ENCODE measurements around the gene GUSB. TPM values are rescaled to one million over a fixed set of nuclear protein-coding genes. Genes with fewer than 3 reads are reported as not detected.

The GUSB gene
- total and polyA plus RNA-seq, 10 of the 15 experiments (the other 5 are each of a cell fraction or from before 2014, with no cell fraction given) = 9.8 to 71.2 (median 45.4) TPM

GRCh38 chr7:66016131-66016461 is 34.1 kb upstream of the GUSB start:
- Histone ChIP-seq H3K27ac (ENCODE audit: control insufficient read depth, insufficient read depth) (no peak overlapping the region), H3K4me2 (ENCODE audit: control insufficient read depth, insufficient read depth) (no peak overlapping the region), H3K27me3 (replicated peaks in 1 of 2; ENCODE audit: control insufficient read depth in 2 of 2, insufficient read depth in 2 of 2, low read length in 1 of 2) (no peaks in the 10 kb centered on the region), H4K20me1 (ENCODE audit: control insufficient read depth, insufficient read depth) (no peaks in the 10 kb centered on the region), H3K9me3 (replicated peaks; ENCODE audit: control insufficient read depth, insufficient read depth, low read length) (no peaks in the 10 kb centered on the region), H3K79me2 (ENCODE audit: control insufficient read depth, insufficient read depth, low read length) (no peaks in the 10 kb centered on the region), H3K4me3 (no peak overlapping the region), H3K9ac (ENCODE audit: control insufficient read depth, insufficient read depth, low read length) (no peak overlapping the region), H3K36me3 (ENCODE audit: control insufficient read depth in 2 of 2, insufficient read depth in 2 of 2, low read length in 1 of 2) (no peaks in the 10 kb centered on the region), H2AFZ (ENCODE audit: control insufficient read depth, low read depth, low read length) (no peak overlapping the region), H3K4me1 (ENCODE audit: control insufficient read depth, insufficient read depth, low read length) (no peaks in the 10 kb centered on the region)
- ChIA-PET CTCF (no interaction called here), RAD21 (ENCODE audit: unreplicated experiment) (no interaction called here), POLR2A (no interaction called here), SMC1A (ENCODE audit: uncharacterized antibody, unreplicated experiment) (no interaction called here)
- in situ Hi-C loops (cut with MboI) (no loop called here), intact Hi-C loops (cut with micrococcal nuclease; ENCODE audit: unreplicated experiment) (no loop called here)
- WGBS (ENCODE audit: insufficient coverage, insufficient replicate concordance, low lambda C conversion rate, missing lambda C conversion rate) = 9% methylated on average over 4 of the region's 4 CpGs
- FAIRE-seq = no peak
- no peak for DNase-seq (ENCODE audit: low read depth, low spot score)
- no TSS peak for BruUV-seq (replicated peaks)
- no peak for ATAC-seq
- TF ChIP-seq MTA2 (IDR thresholded peaks at IDR 0.05; ENCODE audit: low read depth) (no peak), POLR2AphosphoS2 (IDR thresholded peaks at IDR 0.05; ENCODE audit: low read depth, low read length) (no peak), IRF5 (IDR thresholded peaks at IDR 0.05; ENCODE audit: borderline replicate concordance) (no peak), TCF12 (IDR thresholded peaks at IDR 0.05; ENCODE audit: low read depth, low read length) (no peak), IRF4 (IDR thresholded peaks at IDR 0.05; ENCODE audit: low read depth, low read length) (no peak), EP300 (IDR thresholded peaks at IDR 0.05; ENCODE audit: borderline replicate concordance in 1 of 2, control insufficient read depth in 1 of 2, low read depth in 2 of 2, low read length in 2 of 2) (no peak), MEF2A (IDR thresholded peaks at IDR 0.05; ENCODE audit: insufficient read depth, low read depth, low read length) (no peak), SMAD1 (IDR thresholded peaks at IDR 0.05; ENCODE audit: low read depth, partially characterized antibody) (no peak), IRF3 (IDR thresholded peaks at IDR 0.05) (no peak), USF1 (IDR thresholded peaks at IDR 0.05; ENCODE audit: borderline replicate concordance, extremely low read length, insufficient read depth, low read depth, low read length) (no peak), YBX1 (IDR thresholded peaks at IDR 0.05) (no peak), PAX5 (IDR thresholded peaks at IDR 0.05; ENCODE audit: borderline replicate concordance, low read depth, low read length) (no peak), BCL3 (IDR thresholded peaks at IDR 0.05; ENCODE audit: borderline replicate concordance, insufficient read depth, low read depth, low read length, poor library complexity, severe bottlenecking) (no peak), RAD21 (IDR thresholded peaks at IDR 0.05; ENCODE audit: insufficient read depth, low read depth, low read length) (no peak), NKRF (conservative IDR thresholded peaks at IDR 0.05) (no peak), BRCA1 (IDR thresholded peaks at IDR 0.05; ENCODE audit: low read depth, low read length) (no peak), JUND (IDR thresholded peaks at IDR 0.05; ENCODE audit: low read depth, low read length) (no peak), RCOR1 (conservative IDR thresholded peaks at IDR 0.05; ENCODE audit: low read depth, low read length) (no peak)

All from GM12878 (cell line).